ENCODE data around the gene GLUD1.
A peak's percentile ranks its signal among the peaks of the same experiment; 100 is the strongest.
"Not testable (repeated sequence)": the region's sequence is repeated elsewhere in the genome, so short reads cannot be mapped to it uniquely, and the experiment has no call there.

The GLUD1 gene

DNA sequence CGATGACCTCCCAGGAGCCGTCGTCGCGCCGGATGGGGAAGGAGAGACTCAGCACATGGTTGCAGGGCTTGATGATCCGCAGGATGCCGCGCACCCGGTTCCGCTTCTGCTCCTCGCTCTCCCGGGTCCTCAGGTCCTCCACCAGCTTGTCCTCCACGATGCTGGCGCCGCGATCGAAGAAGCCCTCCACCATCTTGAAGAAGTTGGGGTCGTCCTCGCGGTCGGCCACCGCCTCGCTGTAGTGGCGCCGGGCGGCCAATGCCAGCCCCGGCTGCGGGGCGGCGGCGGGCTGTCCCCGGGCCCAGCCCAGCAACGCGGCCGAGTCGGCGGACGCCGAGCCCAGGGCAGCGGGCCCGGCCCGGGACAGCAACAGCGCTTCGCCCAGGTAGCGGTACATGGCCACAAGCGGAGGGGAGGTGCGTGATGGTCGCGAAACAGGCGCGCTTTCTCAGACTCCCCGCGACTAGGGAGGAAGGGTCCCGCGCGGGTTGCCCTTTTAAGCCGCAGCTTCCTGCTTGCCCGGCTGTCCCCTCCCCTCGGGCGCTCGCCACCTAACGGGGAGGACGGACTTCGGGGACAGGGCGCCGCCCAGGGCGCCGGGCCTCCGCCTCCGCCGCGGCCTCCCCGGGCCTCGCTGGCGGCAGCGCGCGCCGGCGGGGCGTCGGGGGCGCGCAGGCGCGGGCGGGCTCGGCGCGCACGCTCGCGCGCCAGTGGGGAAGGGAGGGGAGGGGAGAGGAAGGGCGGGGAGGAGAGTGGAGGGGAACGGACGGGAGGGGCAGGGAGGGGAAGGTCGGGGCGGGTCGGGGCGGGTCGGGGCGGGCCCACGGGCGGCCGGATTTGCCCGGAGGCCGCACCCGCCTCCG is at the start of gene GLUD1, which contains the start of gene SHLD2:
Gene GLUD1 (minus strand): TSS at position 471 of the 863 bp plus-strand sequence. CDS start 74 bp downstream, at position 397.
Gene SHLD2 (plus strand): TSS at position 834 of the 863 bp plus-strand sequence. CDS start 56,149 bp downstream, outside the sequence.
- peak; percentile 86 to 89 for DNase-seq (ENCODE audit: extremely low read depth in 1 of 2, low read depth in 1 of 2)

DNA sequence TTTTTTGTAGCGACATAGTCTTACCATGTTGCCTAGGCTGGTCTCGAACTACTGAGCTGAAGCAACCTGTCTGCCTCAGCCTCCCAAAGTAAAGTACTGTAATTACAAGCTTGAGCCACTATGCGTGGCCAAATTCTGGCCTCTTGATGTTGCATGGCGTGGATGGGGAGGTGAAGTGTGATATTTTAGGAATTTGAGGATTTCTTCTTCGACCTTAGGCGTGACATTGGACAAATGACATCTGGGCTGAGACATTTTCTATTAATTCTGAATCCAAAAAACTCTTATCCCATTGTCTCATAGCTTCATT is 48.4 kb upstream of the GLUD1 start:
- not testable (repeated sequence) for DNase-seq (ENCODE audit: extremely low read depth in 1 of 2, low read depth in 1 of 2)

- not testable (repeated sequence) for DNase-seq (ENCODE audit: extremely low read depth in 1 of 2, low read depth in 1 of 2)
Observed at GRCh38 chr10:87142230-87143108, 47.8 kb upstream of the GLUD1 start.

- not testable (repeated sequence) for DNase-seq (ENCODE audit: extremely low read depth in 1 of 2, low read depth in 1 of 2)
Observed at GRCh38 chr10:87137478-87137877, 42.8 kb upstream of the GLUD1 start.

DNA sequence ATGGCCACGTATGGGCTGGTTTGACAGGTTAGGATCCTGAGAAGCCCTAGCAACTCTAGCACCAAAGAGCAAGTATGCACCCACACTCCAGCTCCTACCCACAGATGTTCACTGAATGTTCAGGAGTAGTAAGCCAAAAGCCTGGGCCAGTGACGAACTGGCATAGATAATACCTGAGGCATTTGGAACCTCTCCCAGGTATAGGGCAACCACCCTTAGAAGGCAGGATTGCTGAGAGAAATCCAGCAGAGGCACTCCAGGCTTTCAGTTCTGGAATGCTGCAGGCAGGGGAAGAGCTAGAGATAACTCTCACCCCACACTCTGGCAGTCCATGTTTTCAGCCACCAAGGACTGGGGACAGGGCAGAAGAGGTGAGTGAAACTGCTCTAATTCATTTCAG is 39.8 kb upstream of the GLUD1 start:
- not testable (repeated sequence) for DNase-seq (ENCODE audit: extremely low read depth in 1 of 2, low read depth in 1 of 2)

- DNase-seq (ENCODE audit: extremely low read depth in 1 of 2, low read depth in 1 of 2) = not testable (repeated sequence)
Observed at GRCh38 chr10:87133936-87134335, 39.3 kb upstream of the GLUD1 start.

GRCh38 chr10:87132176-87132575 is 37.5 kb upstream of the GLUD1 start:
- DNase-seq (ENCODE audit: extremely low read depth in 1 of 2, low read depth in 1 of 2) = not testable (repeated sequence)

DNA sequence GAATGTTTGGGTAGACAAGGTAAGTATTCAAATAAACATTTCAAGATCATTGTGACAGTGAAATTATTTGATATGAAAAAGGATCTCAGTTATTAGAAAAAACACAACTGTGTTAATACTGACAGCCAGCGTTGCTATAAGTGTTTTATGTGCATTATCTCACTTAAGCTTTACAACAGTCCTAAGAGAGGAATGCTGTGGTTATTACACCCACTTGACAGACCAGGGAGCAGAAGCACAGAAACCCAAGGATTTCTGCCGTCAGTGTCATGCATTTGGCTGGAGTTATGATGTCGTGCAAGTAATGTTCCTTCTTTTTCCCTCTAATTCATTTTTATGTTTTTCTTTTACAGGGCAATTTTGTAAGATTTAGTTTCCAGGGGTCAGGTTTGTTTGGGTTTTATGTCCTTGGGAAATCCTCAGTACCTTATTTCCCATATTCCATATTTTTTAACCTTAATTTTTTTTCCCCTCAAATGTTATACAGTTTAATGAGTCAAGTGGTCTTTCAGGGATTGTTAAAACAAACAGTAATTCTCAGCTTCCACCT is 33.0 kb upstream of the GLUD1 start:
- not testable (repeated sequence) for DNase-seq (ENCODE audit: extremely low read depth in 1 of 2, low read depth in 1 of 2)

DNA sequence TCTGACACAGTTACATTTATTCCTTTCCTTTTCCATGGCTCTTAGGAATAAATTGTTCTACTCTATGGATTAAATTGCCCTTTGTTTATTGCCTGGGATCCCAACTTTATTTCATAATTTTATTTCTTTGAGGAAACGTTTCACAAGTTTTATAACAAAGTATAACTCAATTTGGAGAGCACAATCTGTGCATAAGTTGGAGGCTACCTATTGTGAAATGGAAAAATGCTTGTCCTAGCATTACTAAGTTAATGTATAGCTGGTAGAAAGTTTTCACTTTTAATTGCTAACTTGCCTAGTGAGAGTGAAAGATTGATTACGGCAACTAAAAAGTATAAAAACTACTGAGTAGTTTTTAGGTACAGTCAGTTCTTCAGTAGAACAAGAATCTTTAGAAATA is 32.4 kb upstream of the GLUD1 start:
- not testable (repeated sequence) for DNase-seq (ENCODE audit: extremely low read depth in 1 of 2, low read depth in 1 of 2)

DNA sequence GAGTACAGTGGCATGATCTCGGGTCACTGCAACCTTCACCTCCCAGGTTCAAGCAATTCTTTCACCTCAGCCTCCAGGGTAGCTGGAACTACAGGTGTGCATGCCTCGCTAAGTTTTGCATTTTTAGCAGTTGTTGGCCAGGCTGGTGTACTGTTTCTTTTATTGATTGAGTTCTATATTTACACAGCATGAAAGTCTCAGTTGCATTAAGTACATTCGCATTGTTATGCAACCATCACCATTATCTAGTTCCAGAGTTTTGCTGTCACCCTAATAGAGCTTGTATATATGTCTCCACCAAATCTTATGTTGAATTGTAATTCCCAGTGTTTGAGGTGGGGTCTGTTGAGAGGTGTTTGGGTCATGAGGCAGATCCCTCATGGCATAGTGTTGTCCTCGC is 28.7 kb upstream of the GLUD1 start:
- DNase-seq (ENCODE audit: extremely low read depth in 1 of 2, low read depth in 1 of 2) = not testable (repeated sequence)

GRCh38 chr10:87119029-87119428 is 24.4 kb upstream of the GLUD1 start:
- DNase-seq (ENCODE audit: extremely low read depth in 1 of 2, low read depth in 1 of 2) = not testable (repeated sequence)

DNA sequence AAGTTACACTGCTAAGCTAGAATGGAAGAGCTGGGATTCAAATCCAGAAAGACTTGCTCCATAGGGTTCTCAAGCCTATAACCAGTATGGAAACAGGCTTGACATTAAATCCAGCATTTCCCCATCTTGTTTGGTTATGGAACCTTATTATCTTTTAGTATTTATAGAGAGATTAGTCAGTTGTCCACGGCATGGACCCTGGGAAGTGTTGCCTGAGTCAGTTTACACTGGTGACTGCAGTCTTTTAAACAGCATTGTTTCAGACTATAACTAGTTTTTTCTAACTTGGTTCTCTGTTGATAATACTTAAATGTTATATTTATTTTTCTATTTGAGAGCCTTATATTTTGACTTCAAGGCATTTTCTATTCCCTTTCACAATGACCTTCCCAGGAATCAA is 23.5 kb upstream of the GLUD1 start:
- DNase-seq (ENCODE audit: extremely low read depth in 1 of 2, low read depth in 1 of 2) = not testable (repeated sequence)

DNA sequence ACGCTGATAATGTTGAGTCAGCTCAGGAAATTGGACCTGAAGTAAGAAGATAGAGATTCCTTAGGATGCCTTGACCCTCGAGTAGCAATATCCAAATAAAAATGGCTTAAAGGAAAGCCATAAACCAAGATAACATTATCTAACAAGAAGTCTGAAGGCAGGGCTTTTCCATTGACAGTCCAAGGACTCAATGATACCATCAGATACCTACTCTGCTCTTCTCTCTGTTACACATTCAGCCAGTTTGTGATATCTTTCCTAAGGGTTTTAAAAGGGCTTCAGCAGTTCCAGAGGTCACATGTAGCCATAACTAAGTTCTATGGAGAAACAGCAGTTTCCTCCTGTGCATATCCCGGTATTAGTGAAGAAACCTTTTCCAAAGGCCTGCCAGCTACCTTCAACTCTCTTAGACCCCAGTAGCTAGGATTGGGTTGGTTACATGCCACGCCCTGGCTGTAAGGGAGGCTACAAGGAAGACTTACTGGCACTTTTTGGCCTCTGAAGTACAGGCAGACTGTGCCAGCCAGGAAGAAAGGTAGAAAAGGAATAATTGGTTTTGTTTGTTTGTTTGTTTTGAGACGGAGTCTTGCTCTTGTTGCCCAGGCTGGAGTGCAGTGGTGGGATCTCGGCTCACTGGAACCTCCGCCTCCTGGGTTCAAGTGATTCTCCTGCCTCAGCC is 10.9 kb upstream of the GLUD1 start:
- no peak for DNase-seq (ENCODE audit: extremely low read depth in 1 of 2, low read depth in 1 of 2)

- DNase-seq (ENCODE audit: extremely low read depth in 1 of 2, low read depth in 1 of 2) = not testable (repeated sequence)
Observed at GRCh38 chr10:87104727-87105126, 10.1 kb upstream of the GLUD1 start.

DNA sequence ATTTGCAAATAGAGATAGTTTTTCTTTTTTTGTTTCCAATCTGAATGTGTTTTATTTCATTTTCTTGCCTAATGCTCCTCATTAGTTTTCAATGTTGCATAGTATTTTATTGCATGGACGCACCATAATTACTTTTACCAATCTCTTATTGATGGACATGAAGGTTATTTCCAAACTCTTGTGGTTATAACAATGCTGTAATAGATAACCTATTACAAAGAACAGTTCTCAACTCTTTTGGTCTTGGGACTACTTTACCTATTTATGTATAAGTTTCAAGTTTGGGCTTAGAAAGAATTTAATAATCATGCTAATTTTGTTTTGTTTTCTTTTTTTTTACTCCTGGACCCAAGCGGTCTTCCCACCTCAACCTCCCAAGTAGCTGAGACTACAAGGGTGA is 7.4 kb upstream of the GLUD1 start:
- DNase-seq (ENCODE audit: extremely low read depth in 1 of 2, low read depth in 1 of 2) = no peak

- DNase-seq (ENCODE audit: extremely low read depth in 1 of 2, low read depth in 1 of 2) = peak; percentile 70 to 72
Observed at GRCh38 chr10:87095236-87095945, 748 bp upstream of the GLUD1 start.

- peak; percentile 53 to 74 for DNase-seq (ENCODE audit: extremely low read depth in 1 of 2, low read depth in 1 of 2)
Observed at GRCh38 chr10:87093632-87094372, 841 bp downstream of the GLUD1 start.

DNA sequence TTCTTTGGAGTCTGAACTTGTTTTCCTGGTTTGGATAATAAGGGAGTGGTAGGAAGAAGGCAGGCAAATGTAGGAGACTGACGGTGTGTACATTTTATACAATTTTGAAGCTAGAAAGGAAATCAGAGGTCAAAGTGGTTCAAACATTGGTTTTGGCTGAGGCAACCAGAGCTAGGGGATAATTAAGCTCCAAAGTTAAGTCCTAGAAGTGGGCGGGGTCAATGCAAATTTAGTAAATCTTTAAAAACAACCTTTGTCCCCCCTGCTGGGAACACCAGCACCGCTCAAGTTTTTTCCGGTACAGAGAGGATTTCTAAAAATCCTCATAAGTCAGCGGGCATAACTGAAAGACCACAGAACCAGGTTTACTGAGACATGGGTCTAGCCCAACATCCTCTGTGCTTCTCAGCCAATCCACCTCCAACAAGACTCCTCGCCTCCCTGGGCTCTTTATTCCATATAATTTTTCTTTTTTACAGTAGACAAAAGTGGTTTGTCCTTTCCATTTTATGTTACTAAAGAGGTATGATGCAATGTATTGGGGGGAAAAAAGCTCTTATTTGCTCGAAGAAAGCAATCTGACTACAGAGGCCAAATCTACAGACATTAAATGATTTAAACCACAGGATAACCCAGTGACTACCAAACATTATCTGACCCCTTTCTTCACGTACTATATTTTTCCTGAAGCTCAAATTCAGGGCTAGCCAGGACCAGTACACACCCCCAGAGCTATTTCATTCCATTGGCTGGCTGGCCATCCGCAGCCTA is 1.6 kb downstream of the GLUD1 start:
- DNase-seq (ENCODE audit: extremely low read depth in 1 of 2, low read depth in 1 of 2) = peak in 1 of 2 donors; percentile 25
